Measurements from ENCODE around the gene GPR132. TPM values are rescaled to one million over a fixed set of nuclear protein-coding genes. Genes with fewer than 3 reads are reported as not detected.

Gene GPR132
- total RNA-seq, 6 experiments from 2014 or later: 0.11 to 0.84 (median 0.39) TPM

DNA sequence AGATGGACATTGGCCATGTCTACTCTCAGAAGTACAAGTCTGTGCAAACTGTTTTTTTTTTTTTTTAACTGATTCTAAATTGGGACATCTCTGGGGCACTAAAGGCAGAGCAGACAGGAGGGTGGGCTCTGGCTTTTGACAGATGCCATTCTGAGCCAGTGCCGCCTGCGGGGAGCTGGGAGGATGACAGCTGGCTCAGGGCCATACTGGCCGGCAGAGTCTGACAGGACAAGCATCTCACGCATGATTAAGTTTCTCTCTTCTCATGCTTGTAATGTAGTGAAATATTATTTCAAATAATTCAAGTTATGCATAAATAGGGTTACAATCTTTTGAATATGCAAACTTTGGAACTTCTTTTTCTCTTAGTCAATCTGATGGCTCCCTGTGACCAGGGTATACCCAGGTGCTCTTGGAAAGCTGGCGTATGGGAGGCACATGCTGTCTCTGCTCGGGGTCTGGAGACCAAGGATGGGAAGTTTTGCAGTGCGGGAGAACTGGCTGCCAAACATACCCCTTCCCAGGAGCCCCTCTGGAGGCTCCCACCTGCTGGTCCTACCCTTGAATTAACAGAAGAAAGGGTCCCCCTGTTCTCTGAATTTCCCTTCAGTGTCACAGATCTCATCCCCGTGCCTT is 52.0 kb downstream of the GPR132 start:
- peaks cover 0 to 9% (median 3%) of the 10 kb centered on the region in 4 donors for H3K36me3 ChIP-seq
- H3K27ac ChIP-seq: no peak overlapping the region
- no peaks in the 10 kb centered on the region for H3K4me1 ChIP-seq
- intact Hi-C loops (cut with DNase I): no loop called here
- no peaks in the 10 kb centered on the region for H3K27me3 ChIP-seq
- WGBS (ENCODE audit: insufficient coverage, low coverage, low lambda C conversion rate, missing lambda C conversion rate): 44% methylated on average over 7 of the region's 8 CpGs
- DNase-seq (no peak), ATAC-seq (no peak)
- H3K4me3 ChIP-seq: no peak overlapping the region
- TF ChIP-seq, protein P1, sequence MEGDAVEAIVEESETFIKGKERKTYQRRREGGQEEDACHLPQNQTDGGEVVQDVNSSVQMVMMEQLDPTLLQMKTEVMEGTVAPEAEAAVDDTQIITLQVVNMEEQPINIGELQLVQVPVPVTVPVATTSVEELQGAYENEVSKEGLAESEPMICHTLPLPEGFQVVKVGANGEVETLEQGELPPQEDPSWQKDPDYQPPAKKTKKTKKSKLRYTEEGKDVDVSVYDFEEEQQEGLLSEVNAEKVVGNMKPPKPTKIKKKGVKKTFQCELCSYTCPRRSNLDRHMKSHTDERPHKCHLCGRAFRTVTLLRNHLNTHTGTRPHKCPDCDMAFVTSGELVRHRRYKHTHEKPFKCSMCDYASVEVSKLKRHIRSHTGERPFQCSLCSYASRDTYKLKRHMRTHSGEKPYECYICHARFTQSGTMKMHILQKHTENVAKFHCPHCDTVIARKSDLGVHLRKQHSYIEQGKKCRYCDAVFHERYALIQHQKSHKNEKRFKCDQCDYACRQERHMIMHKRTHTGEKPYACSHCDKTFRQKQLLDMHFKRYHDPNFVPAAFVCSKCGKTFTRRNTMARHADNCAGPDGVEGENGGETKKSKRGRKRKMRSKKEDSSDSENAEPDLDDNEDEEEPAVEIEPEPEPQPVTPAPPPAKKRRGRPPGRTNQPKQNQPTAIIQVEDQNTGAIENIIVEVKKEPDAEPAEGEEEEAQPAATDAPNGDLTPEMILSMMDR (IDR thresholded peaks at IDR 0.05): no peak
- TF ChIP-seq POLR2A (IDR thresholded peaks at IDR 0.05): no peak
- H3K9me3 ChIP-seq: no peaks in the 10 kb centered on the region

DNA sequence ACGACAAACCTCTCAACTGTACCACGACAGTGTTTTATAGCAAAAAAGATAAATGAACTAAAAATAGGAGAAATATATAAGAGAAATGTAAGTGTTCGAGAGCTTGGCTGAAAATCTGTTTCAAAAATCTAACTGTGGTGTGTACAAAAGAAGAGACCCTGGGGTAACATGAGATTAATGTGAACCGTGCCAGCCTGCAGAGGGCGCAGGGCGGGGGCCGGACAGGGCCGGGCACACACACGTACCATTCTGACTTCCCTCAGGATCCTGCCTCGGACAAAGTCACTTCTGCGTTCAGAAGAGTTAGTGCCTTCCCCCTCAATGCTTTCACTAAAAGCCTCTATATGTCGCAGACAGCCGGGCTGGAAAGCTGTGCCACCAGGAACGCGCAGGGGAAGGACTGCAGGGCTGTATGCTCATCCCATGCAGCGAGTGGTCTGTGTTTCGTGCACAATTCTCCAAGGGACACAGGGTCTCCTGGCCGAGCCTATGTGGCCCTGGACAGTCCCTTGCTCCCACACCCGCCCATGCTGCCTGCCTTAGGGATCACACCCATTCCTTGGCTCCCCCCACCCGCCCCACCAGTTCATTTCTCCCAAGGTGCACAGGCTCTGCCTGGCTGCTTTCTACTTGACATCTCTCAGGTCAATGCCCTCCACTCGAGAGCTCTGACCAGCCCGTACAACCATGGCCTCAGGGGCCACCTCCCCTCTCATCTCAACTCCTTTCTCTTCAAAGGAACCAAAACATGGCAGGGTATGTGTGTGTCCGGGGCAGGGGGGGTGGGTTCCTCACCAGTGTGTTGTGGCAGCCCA is 52.9 kb downstream of the GPR132 start:
- peaks cover 0 to 9% (median 3%) of the 10 kb centered on the region in 4 donors for H3K36me3 ChIP-seq
- DNase-seq (no peak), ATAC-seq (peak in 1 of 4 donors; percentile 28)
- intact Hi-C loops (cut with DNase I): no loop called here
- H3K4me1 ChIP-seq: no peaks in the 10 kb centered on the region
- TF ChIP-seq, protein P1 (IDR thresholded peaks at IDR 0.05): no peak
- no peak for TF ChIP-seq POLR2A (IDR thresholded peaks at IDR 0.05)
- no peak overlapping the region for H3K4me3 ChIP-seq
- no peaks in the 10 kb centered on the region for H3K9me3 ChIP-seq
- 56% methylated on average over 9 of the region's 23 CpGs for WGBS (ENCODE audit: insufficient coverage, low coverage, low lambda C conversion rate, missing lambda C conversion rate)
- no peaks in the 10 kb centered on the region for H3K27me3 ChIP-seq
- no peak overlapping the region for H3K27ac ChIP-seq

DNA sequence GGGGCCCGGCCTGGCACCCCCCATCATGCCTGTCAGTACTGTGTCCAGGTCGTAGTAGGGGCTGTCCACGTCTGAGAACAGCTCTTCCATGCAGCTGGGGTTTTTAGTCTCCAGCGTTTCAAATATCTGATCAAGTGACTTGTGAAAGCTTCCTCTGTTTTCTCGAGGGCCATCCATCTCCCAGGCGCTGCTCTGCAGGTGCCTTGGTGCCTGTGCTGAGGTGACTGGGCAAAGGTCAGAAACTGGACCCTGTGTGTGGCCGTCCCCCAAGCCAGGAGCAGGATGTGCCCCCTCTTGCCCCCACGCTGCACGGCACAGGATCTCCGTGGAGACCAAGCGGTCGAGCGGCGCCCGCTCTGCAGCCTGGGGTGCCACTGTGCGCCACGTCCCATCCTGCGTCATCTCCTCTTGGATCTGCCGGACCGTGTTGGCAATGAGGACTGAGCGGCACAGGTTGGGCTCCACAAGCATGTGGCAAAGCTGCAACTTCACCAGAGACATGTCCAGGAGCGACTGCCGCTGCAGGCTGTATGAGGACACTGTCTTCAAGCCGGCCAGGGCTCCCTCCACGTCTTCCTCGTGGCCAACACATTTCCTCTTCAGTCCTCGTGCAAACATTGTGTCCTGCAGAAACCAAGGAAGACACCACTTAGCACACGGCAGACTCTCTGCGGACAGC is 53.8 kb downstream of the GPR132 start:
- TF ChIP-seq POLR2A (IDR thresholded peaks at IDR 0.05): no peak
- TF ChIP-seq, protein P1 (IDR thresholded peaks at IDR 0.05): no peak
- ATAC-seq (no peak), DNase-seq (no peak)
- Histone ChIP-seq H3K27me3 (no peaks in the 10 kb centered on the region), H3K4me1 (no peaks in the 10 kb centered on the region), H3K4me3 (no peak overlapping the region), H3K36me3 (peaks cover 0 to 9% (median 3%) of the 10 kb centered on the region in 4 donors), H3K27ac (no peak overlapping the region), H3K9me3 (no peaks in the 10 kb centered on the region)
- WGBS (ENCODE audit: insufficient coverage, low coverage, low lambda C conversion rate, missing lambda C conversion rate): 80% methylated on average over 2 of the region's 29 CpGs
- intact Hi-C loops (cut with DNase I): no loop called here

DNA sequence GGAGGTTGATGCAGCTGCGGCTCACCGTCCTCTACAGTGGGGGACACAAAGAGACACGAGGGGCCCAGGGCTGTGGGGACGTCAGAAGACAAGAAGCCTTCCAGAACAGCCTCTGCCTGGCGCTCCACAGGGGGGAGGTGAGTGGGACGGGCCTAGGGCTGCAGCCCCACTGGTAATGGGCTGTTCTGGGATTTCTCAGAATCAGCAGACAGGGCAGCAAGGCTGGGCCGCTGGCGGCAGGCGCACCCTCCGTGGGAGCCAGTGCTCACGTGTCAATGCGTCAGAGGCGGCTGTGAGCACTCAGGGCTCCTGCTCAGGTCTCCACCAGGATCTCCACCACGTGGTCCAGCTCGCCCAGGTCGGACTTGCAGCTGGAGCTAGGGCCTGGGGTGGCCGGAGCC is 54.3 kb downstream of the GPR132 start:
- no peak for DNase-seq
- Histone ChIP-seq H3K4me3 (no peak overlapping the region), H3K27me3 (no peaks in the 10 kb centered on the region), H3K9me3 (no peaks in the 10 kb centered on the region), H3K4me1 (no peaks in the 10 kb centered on the region), H3K27ac (no peak overlapping the region), H3K36me3 (peaks cover 0 to 9% (median 3%) of the 10 kb centered on the region in 4 donors)
- ATAC-seq: no peak
- TF ChIP-seq, protein P1 (IDR thresholded peaks at IDR 0.05): no peak
- TF ChIP-seq POLR2A (IDR thresholded peaks at IDR 0.05): no peak
- WGBS (ENCODE audit: insufficient coverage, low coverage, low lambda C conversion rate, missing lambda C conversion rate): 98% methylated on average over 4 of the region's 17 CpGs
- intact Hi-C loops (cut with DNase I): no loop called here
